ENCODE results near the gene LCP2. TPM values are rescaled to one million over a fixed set of nuclear protein-coding genes. Genes with fewer than 3 reads are reported as not detected.

The LCP2 gene
- total RNA-seq, 1 experiment from 2014 or later, result 0.36 TPM

- POLR2A ChIA-PET, result no interaction called here
- in situ Hi-C loops (cut with HindIII; ENCODE audit: low pct_unique_long_range_greater_than_20kb, low sequenced_read_pairs) (no loop called here), intact Hi-C loops (cut with micrococcal nuclease; ENCODE audit: unreplicated experiment) (no loop called here)
- BruUV-seq (replicated peaks), result no TSS peak
- no peak for DNase-seq (ENCODE audit: low read depth, low spot score)
- Histone ChIP-seq H3K4me3 (ENCODE audit: low read depth in 2 of 2, low read length in 2 of 2) (no peak overlapping the region), H3K27ac (ENCODE audit: low read length) (no peak overlapping the region), H3K36me3 (ENCODE audit: control insufficient read depth, insufficient read depth, low read length) (no peaks in the 10 kb centered on the region), H3K4me1 (ENCODE audit: control insufficient read depth, insufficient read depth, low read length) (no peaks in the 10 kb centered on the region), H3K27me3 (ENCODE audit: control insufficient read depth, insufficient read depth, low read length) (peaks cover 38% of the 10 kb centered on the region), H3K9me3 (ENCODE audit: control insufficient read depth, insufficient read depth, low read depth, low read length) (no peaks in the 10 kb centered on the region)
- TF ChIP-seq SIN3A (IDR thresholded peaks at IDR 0.05; ENCODE audit: borderline replicate concordance, insufficient read depth, low read depth, low read length), result no peak
- TF ChIP-seq TCF7L2 (IDR thresholded peaks at IDR 0.05; ENCODE audit: low read depth, low read length), result no peak
- TF ChIP-seq POLR2AphosphoS5 (IDR thresholded peaks at IDR 0.05; ENCODE audit: low read depth, low read length), result no peak
- TF ChIP-seq CTCF (IDR thresholded peaks at IDR 0.05), result no peak
- TF ChIP-seq REST (IDR thresholded peaks at IDR 0.05; ENCODE audit: insufficient read depth in 1 of 2, low read depth in 2 of 2, low read length in 1 of 2), result no peak
- ATAC-seq, result no peak
- CTCF ChIA-PET, result no interaction called here
Measured at GRCh38 chr5:170347022-170347567, 49.5 kb upstream of the LCP2 start.

GRCh38 chr5:170345971-170346370 is 48.4 kb upstream of the LCP2 start:
- BruUV-seq (replicated peaks), result no TSS peak
- POLR2A ChIA-PET, result no interaction called here

More at GRCh38 chr5:170345971-170346370, 48.4 kb upstream of the LCP2 start:
- CTCF ChIA-PET, result no interaction called here
- intact Hi-C loops (cut with micrococcal nuclease; ENCODE audit: unreplicated experiment) (no loop called here), in situ Hi-C loops (cut with HindIII; ENCODE audit: low pct_unique_long_range_greater_than_20kb, low sequenced_read_pairs) (no loop called here)
- H3K27ac ChIP-seq (ENCODE audit: low read length), result no peak overlapping the region
- no peak for ATAC-seq
- H3K36me3 ChIP-seq (ENCODE audit: control insufficient read depth, insufficient read depth, low read length), result no peaks in the 10 kb centered on the region
- H3K27me3 ChIP-seq (ENCODE audit: control insufficient read depth, insufficient read depth, low read length), result peaks cover 38% of the 10 kb centered on the region
- H3K9me3 ChIP-seq (ENCODE audit: control insufficient read depth, insufficient read depth, low read depth, low read length), result no peaks in the 10 kb centered on the region
- TF ChIP-seq TCF7L2 (IDR thresholded peaks at IDR 0.05; ENCODE audit: low read depth, low read length) (no peak), REST (IDR thresholded peaks at IDR 0.05; ENCODE audit: insufficient read depth in 1 of 2, low read depth in 2 of 2, low read length in 1 of 2) (no peak), CTCF (IDR thresholded peaks at IDR 0.05) (no peak), SIN3A (IDR thresholded peaks at IDR 0.05; ENCODE audit: borderline replicate concordance, insufficient read depth, low read depth, low read length) (no peak), POLR2AphosphoS5 (IDR thresholded peaks at IDR 0.05; ENCODE audit: low read depth, low read length) (no peak)
- no peak overlapping the region for H3K4me3 ChIP-seq (ENCODE audit: low read depth in 2 of 2, low read length in 2 of 2)
- DNase-seq (ENCODE audit: low read depth, low spot score), result no peak
- no peaks in the 10 kb centered on the region for H3K4me1 ChIP-seq (ENCODE audit: control insufficient read depth, insufficient read depth, low read length)

All from Panc1 (cell line).